BE2C (cell line): ENCODE results near the gene KIRREL2.

ENCODE experiments used
- DNase-seq: peaks from one replicate; pipeline ENCODE4 v3.0.0-alpha.2; 2020
- H3K27me3 ChIP-seq: fragments of 250-450 bp; sonication (Bioruptor Pico); 2 replicates; pipeline ENCODE4 v1.5.1; 2020; ENCODE audit warnings: mild to moderate bottlenecking
- H3K36me3 ChIP-seq: fragments of 250-450 bp; sonication (Bioruptor Pico); 2 replicates; pipeline ENCODE4 v1.5.1; 2020; ENCODE audit warnings: mild to moderate bottlenecking
- H3K4me1 ChIP-seq: fragments of 250-450 bp; sonication (Bioruptor Pico); 2 replicates; pipeline ENCODE4 v1.5.1; 2020
- H3K4me3 ChIP-seq: 2 replicates; pipeline ENCODE4 v1.5.1; 2011; ENCODE audit warnings: low read depth, low read length
- H3K9me3 ChIP-seq: fragments of 250-450 bp; sonication (Bioruptor Pico); 2 replicates; pipeline ENCODE4 v1.5.1; 2020
- CTCF ChIP-seq: IDR thresholded peaks from 2 replicates; pipeline ENCODE4 v1.5.1; 2012; ENCODE audit warnings: mild to moderate bottlenecking, low read depth, low read length

KIRREL2 gene

GRCh38 chr19:35871611-35872010 is 14.9 kb downstream of the KIRREL2 start:
- peaks cover 8% of the 10 kb centered on the region for H3K4me1 ChIP-seq
- no peak for TF ChIP-seq CTCF
- no peaks in the 10 kb centered on the region for H3K27me3 ChIP-seq
- H3K36me3 ChIP-seq, result peaks cover 3% of the 10 kb centered on the region
- H3K4me3 ChIP-seq, result no peak overlapping the region
- DNase-seq, result no peak
- no peaks in the 10 kb centered on the region for H3K9me3 ChIP-seq

GRCh38 chr19:35872180-35872579 is 15.5 kb downstream of the KIRREL2 start:
- no peak overlapping the region for H3K4me3 ChIP-seq
- DNase-seq, result no peak
- H3K4me1 ChIP-seq, result peaks cover 8% of the 10 kb centered on the region
- peaks cover 3% of the 10 kb centered on the region for H3K36me3 ChIP-seq
- no peak for TF ChIP-seq CTCF
- H3K27me3 ChIP-seq, result no peaks in the 10 kb centered on the region
- no peaks in the 10 kb centered on the region for H3K9me3 ChIP-seq

GRCh38 chr19:35874392-35874930 is 17.8 kb downstream of the KIRREL2 start:
- Histone ChIP-seq H3K27me3 (no peaks in the 10 kb centered on the region), H3K9me3 (no peaks in the 10 kb centered on the region), H3K4me1 (peaks cover 4% of the 10 kb centered on the region; the same call in 1 of the 2 replicates), H3K4me3 (no peak overlapping the region), H3K36me3 (peaks cover 3% of the 10 kb centered on the region)
- TF ChIP-seq CTCF, result no peak
- no peak for DNase-seq

- H3K36me3 ChIP-seq, result no peaks in the 10 kb centered on the region; the same call in 1 of the 2 replicates
- no peaks in the 10 kb centered on the region for H3K27me3 ChIP-seq
- no peak for DNase-seq
- 0 out of 2 replicates have a peak, but pooled peaks cover 4% of the 10 kb centered on the region for H3K4me1 ChIP-seq
- no peak for TF ChIP-seq CTCF
- H3K9me3 ChIP-seq, result no peaks in the 10 kb centered on the region
- no peak overlapping the region for H3K4me3 ChIP-seq
Observed at GRCh38 chr19:35879068-35879467, 22.4 kb downstream of the KIRREL2 start.

- Histone ChIP-seq H3K9me3 (no peaks in the 10 kb centered on the region), H3K4me1 (0 out of 2 replicates have a peak, but pooled peaks cover 4% of the 10 kb centered on the region), H3K4me3 (0 out of 2 replicates have a peak overlapping the region, but pooled peaks have one; percentile 3), H3K27me3 (no peaks in the 10 kb centered on the region), H3K36me3 (no peaks in the 10 kb centered on the region; the same call in 1 of the 2 replicates)
- TF ChIP-seq CTCF, result no peak
- DNase-seq, result peak; percentile 87
Observed at GRCh38 chr19:35879770-35880317, 23.1 kb downstream of the KIRREL2 start.

GRCh38 chr19:35882114-35882832 is 25.6 kb downstream of the KIRREL2 start:
- H3K36me3 ChIP-seq, result no peaks in the 10 kb centered on the region
- DNase-seq, result peak; percentile 57
- no peaks in the 10 kb centered on the region for H3K9me3 ChIP-seq
- peak; percentile 71 for TF ChIP-seq CTCF
- H3K4me3 ChIP-seq, result no peak overlapping the region
- H3K4me1 ChIP-seq, result 0 out of 2 replicates have a peak, but pooled peaks cover 4% of the 10 kb centered on the region
- H3K27me3 ChIP-seq, result no peaks in the 10 kb centered on the region
